H1 (cell line): ENCODE measurements around the gene ZPBP2. TPM values are rescaled to one million over a fixed set of nuclear protein-coding genes. Genes with fewer than 3 reads are reported as not detected.

Experiments
- CTCF ChIA-PET: fragments of 300-600 bp; sonication (Branson Sonifier 250); formaldehyde crosslinking; loops from one replicate; lab custom pipeline; 2021; ENCODE audit not compliant: partially characterized antibody; lab: Charles Lee
- POLR2A ChIA-PET: fragments of 300-600 bp; sonication (Branson Sonifier 250); formaldehyde crosslinking; loops from one replicate; lab custom pipeline; 2021; ENCODE audit warnings: inconsistent platforms; ENCODE audit not compliant: partially characterized antibody; lab: Charles Lee
- DNase-seq, 2 experiments: peaks; one replicate each; pipeline versions ENCODE4 v3.0.0 to v3.0.0-alpha.2; 2010 to 2022; ENCODE audit warnings: low spot score in 2 of 2, low read depth in 1 of 2, mixed read lengths in 1 of 2
- FAIRE-seq: peaks from 2 replicates; lab custom pipeline; 2011; peaks lifted over from hg19 to GRCh38; lab: Jason Lieb, UNC
- H2AFZ ChIP-seq: 2 replicates; pipeline ENCODE4 v1.8.1; 2012; ENCODE audit warnings: low read length, inconsistent platforms
- H2AK5ac ChIP-seq: 2 replicates; pipeline ENCODE4 v1.6.1; 2013; ENCODE audit warnings: low read depth, low read length
- H2BK120ac ChIP-seq: replicated peaks from 2 replicates; pipeline ENCODE3; 2013; ENCODE audit warnings: low read depth, low read length, inconsistent platforms
- H2BK12ac ChIP-seq: 2 replicates; pipeline ENCODE4 v1.6.1; 2013; ENCODE audit warnings: low read depth, low read length
- H2BK15ac ChIP-seq: 2 replicates; pipeline ENCODE4 v1.6.1; 2013; ENCODE audit warnings: low read length
- H2BK20ac ChIP-seq: 2 replicates; pipeline ENCODE4 v1.6.1; 2013; ENCODE audit warnings: low read length
- H2BK5ac ChIP-seq: 2 replicates; pipeline ENCODE4 v1.6.1; 2013; ENCODE audit warnings: low read depth, low read length
- H3K14ac ChIP-seq: 2 replicates; pipeline ENCODE4 v1.6.1; 2013; ENCODE audit warnings: inconsistent platforms; ENCODE audit not compliant: insufficient read length
- H3K18ac ChIP-seq: 2 replicates; pipeline ENCODE4 v1.6.1; 2013; ENCODE audit warnings: low read length; ENCODE audit errors: extremely low read depth
- H3K23ac ChIP-seq: 2 replicates; pipeline ENCODE4 v1.6.1; 2013; ENCODE audit warnings: inconsistent platforms; ENCODE audit not compliant: insufficient read length
- H3K23me2 ChIP-seq: 2 replicates; pipeline ENCODE4 v1.6.1; 2013; ENCODE audit warnings: low read depth, low read length
- H3K27ac ChIP-seq: 2 replicates; pipeline ENCODE4 v1.6.1; 2011; ENCODE audit warnings: low read depth, low read length, inconsistent platforms
- H3K27me3 ChIP-seq, 4 experiments: replicated peaks in 1 of 4; 1 replicate in 1 of 4; 2 replicates in 3 of 4; pipeline versions ENCODE4 v1.6.1 to v1.8.1; 2011 to 2013; ENCODE audit warnings: low read length in 3 of 4, mild to moderate bottlenecking in 3 of 4, inconsistent platforms in 2 of 4, mixed read lengths in 2 of 4, moderate library complexity in 1 of 4; ENCODE audit not compliant: control insufficient read depth in 3 of 4, insufficient read depth in 3 of 4; ENCODE audit errors: extremely low read depth in 1 of 4
- H3K36me3 ChIP-seq, 4 experiments: 2 replicates each; pipeline versions ENCODE4 v1.6.1 to v1.8.1; 2011 to 2013; ENCODE audit warnings: mild to moderate bottlenecking in 4 of 4, low read length in 3 of 4, moderate library complexity in 2 of 4, control low read depth in 1 of 4, inconsistent platforms in 1 of 4; ENCODE audit not compliant: insufficient read depth in 4 of 4, control insufficient read depth in 2 of 4
- H3K4ac ChIP-seq: replicated peaks from 2 replicates; pipeline ENCODE3; 2013; ENCODE audit warnings: low read length, low read depth, mixed read lengths, inconsistent platforms; ENCODE audit not compliant: insufficient read length
- H3K4me1 ChIP-seq, 4 experiments: replicated peaks in 1 of 4; 1 replicate in 1 of 4; 2 replicates in 3 of 4; pipeline versions ENCODE4 v1.6.1 to v1.8.1; 2011 to 2013; ENCODE audit warnings: low read length in 3 of 4, inconsistent platforms in 2 of 4, mixed read lengths in 1 of 4; ENCODE audit not compliant: insufficient read depth in 4 of 4, control insufficient read depth in 3 of 4
- H3K4me2 ChIP-seq, 2 experiments: 2 replicates each; pipeline versions ENCODE4 v1.6.1 to v1.8.1; 2011 to 2013; ENCODE audit warnings: low read depth in 2 of 2, low read length in 2 of 2, control low read depth in 1 of 2, inconsistent platforms in 1 of 2, mild to moderate bottlenecking in 1 of 2; ENCODE audit not compliant: insufficient read depth in 1 of 2
- H3K4me3 ChIP-seq, 4 experiments: fragments of 200-600, 300-600 bp in 1 of 4; sonication (generic), shearing (Covaris generic), sonication (Bioruptor Twin) in 1 of 4; 2 replicates each; pipeline versions ENCODE4 v1.5.1 to v1.8.1; 2011 to 2016; ENCODE audit warnings: low read length in 4 of 4, low read depth in 3 of 4, control low read depth in 2 of 4, inconsistent platforms in 2 of 4, mild to moderate bottlenecking in 2 of 4, mixed read lengths in 1 of 4, moderate library complexity in 1 of 4; ENCODE audit not compliant: insufficient read depth in 2 of 4; ENCODE audit errors: extremely low read depth in 1 of 4
- H3K56ac ChIP-seq: replicated peaks from 2 replicates; pipeline ENCODE3; 2013; ENCODE audit warnings: low read depth, mild to moderate bottlenecking, mixed read lengths, low read length, inconsistent platforms; ENCODE audit not compliant: insufficient read length
- H3K79me1 ChIP-seq: 2 replicates; pipeline ENCODE4 v1.6.1; 2013; ENCODE audit warnings: low read depth, low read length, control low read depth
- H3K79me2 ChIP-seq, 2 experiments: 2 replicates each; pipeline versions ENCODE4 v1.6.1 to v1.8.1; 2012 to 2013; ENCODE audit warnings: low read length in 2 of 2, mild to moderate bottlenecking in 2 of 2, inconsistent platforms in 1 of 2; ENCODE audit not compliant: insufficient read depth in 2 of 2, control insufficient read depth in 1 of 2
- H3K9ac ChIP-seq, 4 experiments: replicated peaks in 1 of 4; 1 replicate in 1 of 4; 2 replicates in 3 of 4; pipeline versions ENCODE4 v1.6.1 to v1.8.1; 2011 to 2013; ENCODE audit warnings: low read depth in 3 of 4, low read length in 3 of 4, control low read depth in 2 of 4, mild to moderate bottlenecking in 2 of 4, moderate library complexity in 2 of 4, inconsistent platforms in 1 of 4; ENCODE audit errors: extremely low read depth in 1 of 4
- H3K9me3 ChIP-seq, 2 experiments: 2 replicates each; pipeline versions ENCODE4 v1.6.1 to v1.8.1; 2012 to 2013; ENCODE audit warnings: mild to moderate bottlenecking in 2 of 2, moderate library complexity in 2 of 2, control low read depth in 1 of 2, inconsistent platforms in 1 of 2, low read depth in 1 of 2, low read length in 1 of 2, mixed read lengths in 1 of 2; ENCODE audit not compliant: insufficient read depth in 2 of 2
- H4K20me1 ChIP-seq, 2 experiments: replicated peaks in 1 of 2; 2 replicates each; pipeline versions ENCODE3 to v1.8.1; 2011 to 2013; ENCODE audit warnings: inconsistent platforms in 2 of 2, low read length in 2 of 2, mild to moderate bottlenecking in 1 of 2; ENCODE audit not compliant: insufficient read depth in 2 of 2, control insufficient read depth in 1 of 2
- H4K5ac ChIP-seq: 2 replicates; pipeline ENCODE4 v1.6.1; 2013; ENCODE audit warnings: low read length, low read depth, mixed read lengths, inconsistent platforms; ENCODE audit not compliant: insufficient read length
- H4K8ac ChIP-seq: 2 replicates; pipeline ENCODE4 v1.8.0; 2013; ENCODE audit warnings: mild to moderate bottlenecking, moderate library complexity, low read length, inconsistent platforms; ENCODE audit not compliant: insufficient read depth; ENCODE audit errors: extremely low read depth
- H4K91ac ChIP-seq: replicated peaks from 2 replicates; pipeline ENCODE3; 2013; ENCODE audit warnings: low read length, mixed read lengths, inconsistent platforms; ENCODE audit not compliant: insufficient read length
- CTBP2 ChIP-seq: IDR thresholded peaks from 2 replicates; pipeline ENCODE4 v1.7.0; 2011; ENCODE audit warnings: borderline replicate concordance, mild to moderate bottlenecking, moderate library complexity, mixed read lengths, low read length; ENCODE audit not compliant: insufficient read depth, insufficient read length
- JUND ChIP-seq: IDR thresholded peaks from 2 replicates; pipeline ENCODE4 v1.6.1; 2011; ENCODE audit warnings: mild to moderate bottlenecking, improper control_type of control experiment, low read length
- NRF1 ChIP-seq: IDR thresholded peaks from 2 replicates; pipeline ENCODE4 v1.6.1; 2011; ENCODE audit warnings: mild to moderate bottlenecking, low read depth, low read length, improper control_type of control experiment
- SIRT6 ChIP-seq: IDR thresholded peaks from one replicate; pipeline ENCODE4 v1.7.1; 2012; ENCODE audit warnings: low read length, inconsistent platforms
- polyA plus RNA-seq, 7 experiments: library from polyadenylated mRNA; depleted of rRNA in 3 of 7; stranded (reverse) in 5 of 7; unstranded in 2 of 7; fragments of >200 nt in 5 of 7; fragments of 200-250 nt in 2 of 7; gene quantifications; 1 replicate in 5 of 7; 2 replicates in 1 of 7; 4 replicates in 1 of 7; pipeline versions ENCODE4 v1.2.1 to v1.2.3, GENCODE V29; 2011 to 2013; ENCODE audit warnings: missing spikeins in 2 of 7, mixed read lengths in 2 of 7
- total RNA-seq: library from RNA; stranded (reverse); fragmentation: NEBNext Ultra II Directional; extraction: Animal tissue kit (Norgen Biotek cat#: 25700); gene quantifications from 2 replicates; pipeline ENCODE4 v1.2.1, GENCODE V29; 2021

The ZPBP2 gene
- total and polyA plus RNA-seq, 2 of the 8 experiments (the other 6 are each of a cell fraction or from before 2014, with no cell fraction given), result not detected

DNA sequence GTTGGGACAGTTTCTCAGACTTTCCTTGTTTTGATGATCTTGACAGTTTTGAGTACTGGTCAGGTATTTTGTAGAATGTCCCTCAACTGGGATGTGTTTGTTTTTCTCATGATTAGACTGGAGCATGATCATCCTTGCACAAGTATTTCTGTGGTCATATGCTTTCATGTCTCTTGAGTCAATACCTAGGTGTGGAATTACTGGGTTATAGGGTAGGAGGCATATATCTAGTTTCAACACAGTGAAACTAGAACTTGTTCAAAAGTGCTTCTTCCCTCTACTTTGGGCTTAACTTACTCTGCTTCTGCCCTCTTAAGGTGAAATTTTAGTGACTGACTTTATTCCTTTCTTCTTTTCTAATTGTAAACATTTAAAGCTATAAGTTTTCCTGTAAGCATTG, 34.0 kb upstream of the ZPBP2 start:
- H3K36me3 ChIP-seq, result no peaks in the 10 kb centered on the region
- no peak overlapping the region for H2AFZ ChIP-seq
- H3K4ac ChIP-seq, result no peak overlapping the region
- peaks cover 0 to 4% of the 10 kb centered on the region in 2 experiments; a peak in 1 of 4 replicates for H3K9me3 ChIP-seq
- no peak overlapping the region for H3K4me3 ChIP-seq
- no peaks in the 10 kb centered on the region for H3K27me3 ChIP-seq
- no peaks in the 10 kb centered on the region for H3K23me2 ChIP-seq
- no peak overlapping the region for H3K27ac ChIP-seq
- no peak overlapping the region for H2BK120ac ChIP-seq
- no peak overlapping the region for H3K23ac ChIP-seq
- H2BK12ac ChIP-seq, result no peak overlapping the region
- no peak overlapping the region for H2BK5ac ChIP-seq
- H2AK5ac ChIP-seq, result no peak overlapping the region
- no peaks in the 10 kb centered on the region for H3K4me1 ChIP-seq
- H4K8ac ChIP-seq, result no peak overlapping the region
- ChIA-PET CTCF (interaction anchor here (1.0 to 1.5 kb wide), 4 partner anchors 9 to 203 kb away, joined by 3 to 5 read pairs (median 4); no protein-coding TSS in a partner anchor), POLR2A (no interaction called here)
- H3K79me2 ChIP-seq, result no peaks in the 10 kb centered on the region
- H3K18ac ChIP-seq, result no peak overlapping the region
- H3K79me1 ChIP-seq, result no peaks in the 10 kb centered on the region
- no peak overlapping the region for H4K5ac ChIP-seq
- DNase-seq (no peak), FAIRE-seq (no peak)
- H3K56ac ChIP-seq, result no peak overlapping the region
- H3K14ac ChIP-seq, result no peak overlapping the region
- no peak for TF ChIP-seq CTBP2
- no peak for TF ChIP-seq NRF1
- no peak for TF ChIP-seq JUND
- TF ChIP-seq SIRT6, result no peak
- TF ChIP-seq, all 59 proteins: peak for 0
- no peak overlapping the region for H2BK15ac ChIP-seq
- H4K91ac ChIP-seq, result no peak overlapping the region
- H2BK20ac ChIP-seq, result no peak overlapping the region
- no peak overlapping the region for H3K4me2 ChIP-seq
- no peaks in the 10 kb centered on the region for H4K20me1 ChIP-seq
- no peak overlapping the region for H3K9ac ChIP-seq
